Measurements from ENCODE around the gene ERN1. TPM values are rescaled to one million over a fixed set of nuclear protein-coding genes. Genes with fewer than 3 reads are reported as not detected.

The ERN1 gene
- total and polyA plus RNA-seq, 7 donors = 1.2 to 9.4 (median 7.4) TPM

GRCh38 chr17:64096037-64096436 is 33.9 kb downstream of the ERN1 start:
- Histone ChIP-seq H3K4me3 (no peak overlapping the region), H3K27me3 (no peaks in the 10 kb centered on the region), H3K27ac (no peak overlapping the region), H3K9me3 (no peaks in the 10 kb centered on the region), H3K36me3 (peaks cover 0 to 13% (median 0%) of the 10 kb centered on the region in 4 donors), H3K4me1 (peaks cover 0 to 9% (median 4%) of the 10 kb centered on the region in 4 donors)
- no peak for DNase-seq
- TF ChIP-seq POLR2AphosphoS5 (IDR thresholded peaks at IDR 0.05) (no peak), CTCF (IDR thresholded peaks at IDR 0.05) (no peak), EP300 (IDR thresholded peaks at IDR 0.05) (no peak)
- intact Hi-C loops (cut with DNase I) = no loop called here
- 95 to 96% methylated on average over 3 of the region's 3 CpGs for WGBS, 2 donors

- no peak overlapping the region for H3K4me3 ChIP-seq
- peaks cover 0 to 9% (median 4%) of the 10 kb centered on the region in 4 donors for H3K4me1 ChIP-seq
- no peaks in the 10 kb centered on the region for H3K9me3 ChIP-seq
- no peaks in the 10 kb centered on the region for H3K27me3 ChIP-seq
- intact Hi-C loops (cut with DNase I) = no loop called here
- TF ChIP-seq EP300 (IDR thresholded peaks at IDR 0.05) (no peak), POLR2AphosphoS5 (IDR thresholded peaks at IDR 0.05) (no peak), POLR2A (IDR thresholded peaks at IDR 0.05) (no peak), CTCF (IDR thresholded peaks at IDR 0.05) (no peak)
- no peak for DNase-seq
- WGBS, 2 donors = 54 to 75% methylated on average over 7 of the region's 7 CpGs
- no peak overlapping the region for H3K27ac ChIP-seq
- peaks cover 0 to 13% (median 0%) of the 10 kb centered on the region in 4 donors for H3K36me3 ChIP-seq
These were observed 34.6 kb downstream of the ERN1 start for GRCh38 chr17:64095144-64095882.

- WGBS, 2 donors = 59 to 82% methylated on average over 7 of the region's 7 CpGs
- Histone ChIP-seq H3K27ac (no peak overlapping the region), H3K4me3 (no peak overlapping the region), H3K9me3 (no peaks in the 10 kb centered on the region), H3K4me1 (peaks cover 0 to 9% (median 4%) of the 10 kb centered on the region in 4 donors), H3K36me3 (peaks cover 0 to 13% (median 0%) of the 10 kb centered on the region in 4 donors), H3K27me3 (no peaks in the 10 kb centered on the region)
- intact Hi-C loops (cut with DNase I) = no loop called here
- DNase-seq = no peak
- TF ChIP-seq POLR2AphosphoS5 (IDR thresholded peaks at IDR 0.05) (no peak), POLR2A (IDR thresholded peaks at IDR 0.05) (no peak), CTCF (IDR thresholded peaks at IDR 0.05) (no peak), EP300 (IDR thresholded peaks at IDR 0.05) (no peak)
These were observed 35.5 kb downstream of the ERN1 start for GRCh38 chr17:64094412-64094811.

- TF ChIP-seq CTCF (IDR thresholded peaks at IDR 0.05) = no peak
- TF ChIP-seq EP300 (IDR thresholded peaks at IDR 0.05) = no peak
- TF ChIP-seq POLR2AphosphoS5 (IDR thresholded peaks at IDR 0.05) = no peak
- no peak for TF ChIP-seq POLR2A (IDR thresholded peaks at IDR 0.05)
- DNase-seq = no peak
- no peaks in the 10 kb centered on the region for H3K27me3 ChIP-seq
- peaks cover 0 to 9% (median 4%) of the 10 kb centered on the region in 4 donors for H3K4me1 ChIP-seq
- H3K27ac ChIP-seq = no peak overlapping the region
- WGBS, 2 donors = 78 to 91% methylated on average over 4 of the region's 4 CpGs
- H3K9me3 ChIP-seq = no peaks in the 10 kb centered on the region
- peaks cover 0 to 13% (median 0%) of the 10 kb centered on the region in 4 donors for H3K36me3 ChIP-seq
- no peak overlapping the region for H3K4me3 ChIP-seq
- intact Hi-C loops (cut with DNase I) = no loop called here
These were observed 36.9 kb downstream of the ERN1 start for GRCh38 chr17:64092952-64093451.
